IMR-90 (cell line): ENCODE measurements around the gene AHDC1. TPM values are rescaled to one million over a fixed set of nuclear protein-coding genes. Genes with fewer than 3 reads are reported as not detected.

ENCODE experiments used
- ATAC-seq: fragments of 200-7000 bp; cut with Tn5 transposase; 2 replicates; pipeline ENCODE4 v1.9.1; 2020; ENCODE audit warnings: low read depth, mild to moderate bottlenecking, moderate library complexity
- BruUV-seq: library from RNA; stranded (reverse); fragments of 400-500 nt; replicated peaks from 2 replicates; lab custom pipeline; 2021; lab: Mats Ljungman, UMichigan
- CTCF ChIA-PET: fragments of 300-600 bp; formaldehyde crosslinking; extraction: SDS; loops from one replicate; lab custom pipeline; 2021; ENCODE audit warnings: antibody characterized with exemption; lab: Yijun Ruan, JAX
- POLR2A ChIA-PET: fragments of 300-600 bp; sonication (Branson Sonifier 250); formaldehyde crosslinking; loops from one replicate; lab custom pipeline; 2022; ENCODE audit warnings: antibody characterized with exemption; ENCODE audit not compliant: unreplicated experiment; lab: Charles Lee
- DNase-seq: peaks from one replicate; pipeline ENCODE4 v3.0.0; 2013
- H2AFZ ChIP-seq: replicated peaks from 2 replicates; pipeline ENCODE3; 2013; ENCODE audit warnings: low read length, mild to moderate bottlenecking; ENCODE audit not compliant: poor library complexity
- H2AK5ac ChIP-seq: 2 replicates; pipeline ENCODE4 v1.6.1; 2013; ENCODE audit warnings: low read depth, low read length, inconsistent platforms
- H2AK9ac ChIP-seq: replicated peaks from 2 replicates; pipeline ENCODE3; 2013; ENCODE audit warnings: mild to moderate bottlenecking, low read depth, low read length, moderate library complexity; ENCODE audit not compliant: poor library complexity
- H2BK120ac ChIP-seq: 2 replicates; pipeline ENCODE4 v1.6.1; 2013; ENCODE audit warnings: low read depth, low read length, inconsistent platforms
- H2BK15ac ChIP-seq: 3 replicates; pipeline ENCODE4 v1.6.1; 2013; ENCODE audit warnings: low read depth, low read length, inconsistent platforms
- H2BK20ac ChIP-seq: 2 replicates; pipeline ENCODE4 v1.6.1; 2013; ENCODE audit warnings: low read depth, mild to moderate bottlenecking, inconsistent platforms, low read length, moderate library complexity
- H2BK5ac ChIP-seq: 2 replicates; pipeline ENCODE4 v1.6.1; 2013; ENCODE audit warnings: mild to moderate bottlenecking, low read depth, low read length, inconsistent platforms; ENCODE audit not compliant: poor library complexity, severe bottlenecking
- H3K14ac ChIP-seq: replicated peaks from 2 replicates; pipeline ENCODE4 v1.6.1; 2013; ENCODE audit warnings: low read depth, low read length, inconsistent platforms
- H3K18ac ChIP-seq: 2 replicates; pipeline ENCODE4 v1.6.1; 2013; ENCODE audit warnings: low read depth, low read length, control low read depth
- H3K23ac ChIP-seq: 2 replicates; pipeline ENCODE4 v1.6.1; 2013; ENCODE audit warnings: low read depth, low read length, inconsistent platforms
- H3K27ac ChIP-seq: 2 replicates; pipeline ENCODE4 v1.5.1; 2013; ENCODE audit warnings: mild to moderate bottlenecking, control low read depth, low read length; ENCODE audit not compliant: insufficient read depth
- H3K27me3 ChIP-seq: 2 replicates; pipeline ENCODE4 v1.6.1; 2013; ENCODE audit warnings: low read length; ENCODE audit not compliant: control insufficient read depth, insufficient read depth
- H3K36me3 ChIP-seq: 2 replicates; pipeline ENCODE4 v1.6.1; 2013; ENCODE audit warnings: low read length, mixed read lengths; ENCODE audit not compliant: control insufficient read depth, insufficient read depth
- H3K4ac ChIP-seq: 2 replicates; pipeline ENCODE4 v1.6.1; 2013; ENCODE audit warnings: low read depth, low read length, inconsistent platforms
- H3K4me1 ChIP-seq: 2 replicates; pipeline ENCODE4 v1.6.1; 2013; ENCODE audit warnings: low read length, mixed read lengths; ENCODE audit not compliant: control insufficient read depth, insufficient read depth
- H3K4me2 ChIP-seq: 2 replicates; pipeline ENCODE4 v1.6.1; 2013; ENCODE audit warnings: low read depth, mild to moderate bottlenecking, control low read depth, low read length, moderate library complexity
- H3K4me3 ChIP-seq: 2 replicates; pipeline ENCODE4 v1.5.1; 2013; ENCODE audit warnings: low read depth, mild to moderate bottlenecking, control low read depth, low read length, moderate library complexity; ENCODE audit not compliant: insufficient read depth
- H3K56ac ChIP-seq: 2 replicates; pipeline ENCODE4 v1.6.1; 2013; ENCODE audit warnings: low read length, inconsistent platforms; ENCODE audit not compliant: insufficient read depth; ENCODE audit errors: extremely low read depth
- H3K79me1 ChIP-seq, 2 experiments: 2 replicates each; pipeline ENCODE4 v1.6.1; 2013; ENCODE audit warnings: low read length in 2 of 2, inconsistent platforms in 1 of 2, low read depth in 1 of 2
- H3K9ac ChIP-seq: 2 replicates; pipeline ENCODE4 v1.6.1; 2013; ENCODE audit warnings: low read depth, low read length, control low read depth
- H3K9me1 ChIP-seq: 2 replicates; pipeline ENCODE4 v1.6.1; 2013; ENCODE audit warnings: low read length, inconsistent platforms; ENCODE audit not compliant: insufficient read depth
- H3K9me3 ChIP-seq: 2 replicates; pipeline ENCODE4 v1.6.1; 2013; ENCODE audit warnings: low read length; ENCODE audit not compliant: control insufficient read depth, insufficient read depth
- H4K20me1 ChIP-seq: 2 replicates; pipeline ENCODE4 v1.6.1; 2013; ENCODE audit warnings: low read length, inconsistent platforms; ENCODE audit not compliant: insufficient read depth
- H4K5ac ChIP-seq: 2 replicates; pipeline ENCODE4 v1.6.1; 2013; ENCODE audit warnings: mild to moderate bottlenecking, low read depth, low read length, control low read depth
- H4K8ac ChIP-seq, 2 experiments: 2 replicates each; pipeline ENCODE4 v1.6.1; 2013; ENCODE audit warnings: low read depth in 2 of 2, low read length in 2 of 2, control low read depth in 1 of 2, inconsistent platforms in 1 of 2
- H4K91ac ChIP-seq: 2 replicates; pipeline ENCODE4 v1.6.1; 2013; ENCODE audit warnings: low read depth, low read length, inconsistent platforms; ENCODE audit not compliant: insufficient read depth
- BHLHE40 ChIP-seq: fragments of 150-350 bp; IDR thresholded peaks from 2 replicates; pipeline ENCODE4 v1.6.1; 2016; ENCODE audit warnings: mild to moderate bottlenecking, low read depth, low read length
- CEBPB ChIP-seq: IDR thresholded peaks from 2 replicates; pipeline ENCODE4 v1.6.1; 2012; ENCODE audit warnings: low read depth, low read length, improper control_type of control experiment
- CHD1 ChIP-seq: IDR thresholded peaks from 2 replicates; pipeline ENCODE4 v1.6.1; 2012; ENCODE audit warnings: low read depth, low read length, improper control_type of control experiment
- FOS ChIP-seq: fragments of 150-350 bp; IDR thresholded peaks from 2 replicates; pipeline ENCODE4 v1.6.1; 2016; ENCODE audit warnings: low read depth, low read length
- MAFK ChIP-seq: IDR thresholded peaks from 2 replicates; pipeline ENCODE4 v1.6.1; 2012; ENCODE audit warnings: low read depth, low read length, improper control_type of control experiment
- MAZ ChIP-seq: IDR thresholded peaks from 2 replicates; pipeline ENCODE4 v1.6.1; 2012; ENCODE audit warnings: low read depth, mild to moderate bottlenecking, low read length, improper control_type of control experiment, moderate library complexity, borderline replicate concordance
- MXI1 ChIP-seq: IDR thresholded peaks from 2 replicates; pipeline ENCODE4 v1.6.1; 2012; ENCODE audit warnings: low read depth, mild to moderate bottlenecking, low read length, moderate library complexity, borderline replicate concordance
- NFE2L2 ChIP-seq: fragments of 150-350 bp; IDR thresholded peaks from 2 replicates; pipeline ENCODE4 v1.6.1; 2016; ENCODE audit warnings: low read depth, mild to moderate bottlenecking, low read length
- POLR2A ChIP-seq: IDR thresholded peaks from 2 replicates; pipeline ENCODE4 v1.6.1; 2012; ENCODE audit warnings: mild to moderate bottlenecking, low read depth, low read length
- RAD21 ChIP-seq: IDR thresholded peaks from 2 replicates; pipeline ENCODE4 v1.6.1; 2012; ENCODE audit warnings: low read length, improper control_type of control experiment
- RCOR1 ChIP-seq: IDR thresholded peaks from 2 replicates; pipeline ENCODE4 v1.6.1; 2012; ENCODE audit warnings: mild to moderate bottlenecking, low read length, improper control_type of control experiment; ENCODE audit not compliant: insufficient replicate concordance
- RFX5 ChIP-seq: IDR thresholded peaks from 2 replicates; pipeline ENCODE4 v1.8.0; 2012; ENCODE audit warnings: low read depth, mild to moderate bottlenecking, low read length, moderate library complexity
- SMC3 ChIP-seq: fragments of 150-350 bp; IDR thresholded peaks from 2 replicates; pipeline ENCODE4 v1.6.1; 2016; ENCODE audit warnings: low read depth, mild to moderate bottlenecking, antibody characterized with exemption, low read length, moderate library complexity
- WGBS, 2 experiments: methylation state at CpG; one replicate each; pipeline versions ENCODE4 v1.1.5 to v1.1.7; 2013; ENCODE audit warnings: missing lambda C conversion rate in 2 of 2; ENCODE audit not compliant: insufficient read length in 1 of 2; ENCODE audit errors: extremely low coverage in 2 of 2; 5-methylcytosine and 5-hydroxymethylcytosine counted together
- dilution Hi-C: fragments of 300-500 bp; cut with HindIII; formaldehyde crosslinking; loops from one replicate; pipeline ENCODE4 v1.14.3; 2018; ENCODE audit warnings: low sequenced_read_pairs; ENCODE audit not compliant: unreplicated experiment
- in situ Hi-C: fragments of 300-500 bp; cut with MboI; formaldehyde crosslinking; loops from 3 replicates; pipeline ENCODE4 v1.14.3; 2019; ENCODE audit warnings: low sequenced_read_pairs, inconsistent platforms, mixed read lengths
- intact Hi-C: fragments of 100-400 bp; cut with micrococcal nuclease; formaldehyde crosslinking; loops from 2 replicates; pipeline ENCODE4 v1.10.0; 2022
- polyA plus RNA-seq, 3 experiments: library from polyadenylated mRNA; depleted of rRNA; stranded (reverse); fragments of >200 nt; gene quantifications; 2 replicates each; pipeline ENCODE4 v1.2.3, GENCODE V29; 2012; ENCODE audit warnings: low replicate concordance in 1 of 3
- total RNA-seq: library from RNA; depleted of rRNA; stranded (reverse); fragments of >200 nt; gene quantifications from 2 replicates; pipeline ENCODE4 v1.2.3, GENCODE V29; 2012
- TF ChIP-seq, protein P1 (sequence below): conservative IDR thresholded peaks from 2 replicates; pipeline ENCODE4 v1.5.1; 2012; ENCODE audit warnings: mild to moderate bottlenecking, low read depth, low read length, improper control_type of control experiment
- TF ChIP-seq, protein P2 (sequence below): fragments of 150-350 bp; IDR thresholded peaks from 2 replicates; pipeline ENCODE4 v1.6.1; 2016; ENCODE audit warnings: low read depth, mild to moderate bottlenecking, low read length, moderate library complexity, borderline replicate concordance
- TF ChIP-seq, protein P3 (sequence below): fragments of 150-350 bp; IDR thresholded peaks from 2 replicates; pipeline ENCODE4 v1.6.1; 2017; ENCODE audit warnings: mild to moderate bottlenecking, antibody characterized with exemption, low read length, low read depth

The AHDC1 gene
- total and polyA plus RNA-seq, 2 of the 4 experiments (the other 2 are of a cell fraction), result 2.0 to 11.6 TPM

DNA sequence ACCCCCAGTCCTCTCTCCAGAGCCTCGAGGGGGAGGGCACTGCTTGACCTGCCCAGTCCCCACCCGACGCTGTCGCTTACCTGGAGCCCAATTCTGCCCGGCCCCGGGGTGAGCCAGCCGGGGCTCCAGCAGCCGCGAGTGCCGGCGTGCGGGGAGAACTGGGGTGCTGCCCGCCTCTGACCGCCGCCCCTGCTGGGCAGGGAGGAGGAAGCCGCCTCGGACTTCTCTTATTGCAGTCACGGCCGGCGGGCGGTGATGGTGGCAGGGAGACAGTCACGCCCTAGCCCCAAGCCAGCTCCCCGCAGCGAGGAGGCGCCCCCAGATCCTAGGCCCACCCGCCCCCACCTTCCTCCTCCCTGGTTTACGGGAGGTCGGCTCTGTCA, 31.0 kb upstream of the AHDC1 start, which contains the start of gene FGR:
FGR (minus strand) TSS at position 201 of the 383 bp plus-strand sequence. CDS start 11,269 bp downstream, outside the sequence.
- POLR2A ChIA-PET, result no interaction called here

More for the DNA sequence above, 31.0 kb upstream of the AHDC1 start, which contains the start of gene FGR:
- no peak for TF ChIP-seq NFE2L2
- TF ChIP-seq, protein P1, sequence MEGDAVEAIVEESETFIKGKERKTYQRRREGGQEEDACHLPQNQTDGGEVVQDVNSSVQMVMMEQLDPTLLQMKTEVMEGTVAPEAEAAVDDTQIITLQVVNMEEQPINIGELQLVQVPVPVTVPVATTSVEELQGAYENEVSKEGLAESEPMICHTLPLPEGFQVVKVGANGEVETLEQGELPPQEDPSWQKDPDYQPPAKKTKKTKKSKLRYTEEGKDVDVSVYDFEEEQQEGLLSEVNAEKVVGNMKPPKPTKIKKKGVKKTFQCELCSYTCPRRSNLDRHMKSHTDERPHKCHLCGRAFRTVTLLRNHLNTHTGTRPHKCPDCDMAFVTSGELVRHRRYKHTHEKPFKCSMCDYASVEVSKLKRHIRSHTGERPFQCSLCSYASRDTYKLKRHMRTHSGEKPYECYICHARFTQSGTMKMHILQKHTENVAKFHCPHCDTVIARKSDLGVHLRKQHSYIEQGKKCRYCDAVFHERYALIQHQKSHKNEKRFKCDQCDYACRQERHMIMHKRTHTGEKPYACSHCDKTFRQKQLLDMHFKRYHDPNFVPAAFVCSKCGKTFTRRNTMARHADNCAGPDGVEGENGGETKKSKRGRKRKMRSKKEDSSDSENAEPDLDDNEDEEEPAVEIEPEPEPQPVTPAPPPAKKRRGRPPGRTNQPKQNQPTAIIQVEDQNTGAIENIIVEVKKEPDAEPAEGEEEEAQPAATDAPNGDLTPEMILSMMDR, result no peak
- no peak for TF ChIP-seq CHD1
- TF ChIP-seq MAZ, result no peak
- TF ChIP-seq SMC3, result no peak
- TF ChIP-seq, protein P2, sequence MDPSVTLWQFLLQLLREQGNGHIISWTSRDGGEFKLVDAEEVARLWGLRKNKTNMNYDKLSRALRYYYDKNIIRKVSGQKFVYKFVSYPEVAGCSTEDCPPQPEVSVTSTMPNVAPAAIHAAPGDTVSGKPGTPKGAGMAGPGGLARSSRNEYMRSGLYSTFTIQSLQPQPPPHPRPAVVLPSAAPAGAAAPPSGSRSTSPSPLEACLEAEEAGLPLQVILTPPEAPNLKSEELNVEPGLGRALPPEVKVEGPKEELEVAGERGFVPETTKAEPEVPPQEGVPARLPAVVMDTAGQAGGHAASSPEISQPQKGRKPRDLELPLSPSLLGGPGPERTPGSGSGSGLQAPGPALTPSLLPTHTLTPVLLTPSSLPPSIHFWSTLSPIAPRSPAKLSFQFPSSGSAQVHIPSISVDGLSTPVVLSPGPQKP, result no peak
- no peak for TF ChIP-seq MXI1
- TF ChIP-seq, protein P3, sequence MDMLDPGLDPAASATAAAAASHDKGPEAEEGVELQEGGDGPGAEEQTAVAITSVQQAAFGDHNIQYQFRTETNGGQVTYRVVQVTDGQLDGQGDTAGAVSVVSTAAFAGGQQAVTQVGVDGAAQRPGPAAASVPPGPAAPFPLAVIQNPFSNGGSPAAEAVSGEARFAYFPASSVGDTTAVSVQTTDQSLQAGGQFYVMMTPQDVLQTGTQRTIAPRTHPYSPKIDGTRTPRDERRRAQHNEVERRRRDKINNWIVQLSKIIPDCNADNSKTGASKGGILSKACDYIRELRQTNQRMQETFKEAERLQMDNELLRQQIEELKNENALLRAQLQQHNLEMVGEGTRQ, result no peak
- TF ChIP-seq POLR2A, result no peak
- TF ChIP-seq RAD21, result no peak
- no peak for TF ChIP-seq BHLHE40
- TF ChIP-seq FOS, result no peak
- no peak for TF ChIP-seq MAFK
- TF ChIP-seq RCOR1, result no peak
- TF ChIP-seq RFX5, result no peak
- no peak for TF ChIP-seq CEBPB
- Histone ChIP-seq H3K9me1 (no peaks in the 10 kb centered on the region), H3K14ac (no peak within 1 kb of the TSS), H3K79me1 (no peaks in the 10 kb centered on the region), H3K27ac (no peak within 1 kb of the TSS), H3K18ac (no peak within 1 kb of the TSS), H2BK15ac (no peak within 1 kb of the TSS), H2AK5ac (no peak within 1 kb of the TSS), H3K27me3 (peaks cover 48% of the 10 kb centered on the region), H2BK20ac (no peak within 1 kb of the TSS), H3K4me1 (no peaks in the 10 kb centered on the region), H2AFZ (peak within 1 kb of the TSS; percentile 85), H4K8ac (no peak within 1 kb of the TSS), H2BK5ac (no peak within 1 kb of the TSS), H4K5ac (no peak within 1 kb of the TSS), H3K4me2 (no peak within 1 kb of the TSS; the same call in 1 of the 2 replicates), H3K36me3 (no peaks in the 10 kb centered on the region), H4K20me1 (no peaks in the 10 kb centered on the region), H3K23ac (no peak within 1 kb of the TSS; the same call in 1 of the 2 replicates), H3K9me3 (no peaks in the 10 kb centered on the region), H3K56ac (no peak within 1 kb of the TSS), H3K4me3 (peak within 1 kb of the TSS; percentile 2; the same call in 1 of the 2 replicates), H2BK120ac (no peak within 1 kb of the TSS), H3K9ac (no peak within 1 kb of the TSS), H2AK9ac (peak within 1 kb of the TSS; percentile 55), H3K4ac (no peak within 1 kb of the TSS), H4K91ac (no peak within 1 kb of the TSS)
- DNase-seq (no peak), ATAC-seq (no peak)
- in situ Hi-C loops (no loop called here), dilution Hi-C loops (no loop called here), intact Hi-C loops (no loop called here)
- CTCF ChIA-PET, result no interaction called here
- WGBS, 2 experiments, result 12% methylated on average over 9 of the region's 28 CpGs; no CpG with 5 or more reads in 1 of the 2 experiments
- no TSS peak for BruUV-seq
